GM18498 (cell line): ENCODE data around the gene PSAT1.

Experiments
- ATAC-seq: cut with Tn5 transposase; IDR thresholded peaks from one replicate; pipeline ENCODE4 v1.9.1; 2021; ENCODE audit warnings: mild to moderate bottlenecking, moderate library complexity; ENCODE audit not compliant: unreplicated experiment

The PSAT1 gene

GRCh38 chr9:78292026-78292425 lies 4.9 kb upstream of the PSAT1 start:
- no peak for ATAC-seq

- ATAC-seq: no peak
Measured at GRCh38 chr9:78292716-78293497, 4.0 kb upstream of the PSAT1 start.

- no peak for ATAC-seq
Measured at GRCh38 chr9:78294290-78295176, 2.4 kb upstream of the PSAT1 start.

GRCh38 chr9:78295177-78295575 lies 1.7 kb upstream of the PSAT1 start:
- ATAC-seq: no peak

- ATAC-seq: no peak
Measured at GRCh38 chr9:78295731-78296130, 1.2 kb upstream of the PSAT1 start.

GRCh38 chr9:78296201-78296892 lies 578 bp upstream of the PSAT1 start:
- no peak for ATAC-seq

- no peak for ATAC-seq
Measured at GRCh38 chr9:78297672-78297961, 692 bp downstream of the PSAT1 start.

- no peak for ATAC-seq
Measured at GRCh38 chr9:78298046-78298765, 1.3 kb downstream of the PSAT1 start.

- ATAC-seq: no peak
Measured at GRCh38 chr9:78300209-78300608, 3.3 kb downstream of the PSAT1 start.

- ATAC-seq: no peak
Measured at GRCh38 chr9:78301466-78301865, 4.5 kb downstream of the PSAT1 start.

- no peak for ATAC-seq
Measured at GRCh38 chr9:78303377-78304062, 6.6 kb downstream of the PSAT1 start.

- no peak for ATAC-seq
Measured at GRCh38 chr9:78304357-78304756, 7.4 kb downstream of the PSAT1 start.

GRCh38 chr9:78306222-78307076 lies 9.5 kb downstream of the PSAT1 start:
- ATAC-seq: no peak

- no peak for ATAC-seq
Measured at GRCh38 chr9:78307360-78307759, 10.4 kb downstream of the PSAT1 start.

GRCh38 chr9:78309066-78309465 lies 12.1 kb downstream of the PSAT1 start:
- ATAC-seq: no peak

- no peak for ATAC-seq
Measured at GRCh38 chr9:78311075-78311474, 14.2 kb downstream of the PSAT1 start.

GRCh38 chr9:78311886-78312524 lies 15.1 kb downstream of the PSAT1 start:
- ATAC-seq: no peak

- no peak for ATAC-seq
Measured at GRCh38 chr9:78314550-78314949, 17.6 kb downstream of the PSAT1 start.
